Fibroblast of skin of right quadriceps (primary cell): Measurements from ENCODE around the gene DHX34.
A peak's percentile ranks its signal among the peaks of the same experiment; 100 is the strongest.

ENCODE experiments used
- DNase-seq: peaks from one replicate; pipeline ENCODE4 v3.0.0-alpha.2; 2013

Gene DHX34

DNA sequence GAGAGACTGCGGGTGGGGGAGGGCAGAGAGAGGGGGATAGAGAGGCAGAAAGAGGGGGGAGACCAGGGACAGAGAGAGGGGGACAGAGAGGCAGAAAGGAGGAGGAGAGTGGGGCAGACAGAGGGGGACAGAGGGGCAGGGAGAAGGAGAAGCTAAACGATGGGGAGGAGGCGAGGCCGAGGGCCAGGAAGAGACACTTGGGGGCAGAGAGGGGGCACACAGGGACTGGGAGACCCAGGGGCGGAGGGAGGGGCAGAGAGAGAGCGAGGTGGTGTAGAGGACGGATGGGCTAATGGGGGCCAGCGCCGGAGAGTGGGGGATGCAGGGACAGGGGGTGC, 69.5 kb downstream of the DHX34 start:
- no peak for DNase-seq

- DNase-seq: no peak
These were observed 70.1 kb downstream of the DHX34 start, which contains the start of gene MEIS3 for GRCh38 chr19:47419030-47419783. Gene MEIS3, minus strand, starts transcription at chr19:47419527. Its CDS starts 446 bp downstream, at chr19:47419081.

DNA sequence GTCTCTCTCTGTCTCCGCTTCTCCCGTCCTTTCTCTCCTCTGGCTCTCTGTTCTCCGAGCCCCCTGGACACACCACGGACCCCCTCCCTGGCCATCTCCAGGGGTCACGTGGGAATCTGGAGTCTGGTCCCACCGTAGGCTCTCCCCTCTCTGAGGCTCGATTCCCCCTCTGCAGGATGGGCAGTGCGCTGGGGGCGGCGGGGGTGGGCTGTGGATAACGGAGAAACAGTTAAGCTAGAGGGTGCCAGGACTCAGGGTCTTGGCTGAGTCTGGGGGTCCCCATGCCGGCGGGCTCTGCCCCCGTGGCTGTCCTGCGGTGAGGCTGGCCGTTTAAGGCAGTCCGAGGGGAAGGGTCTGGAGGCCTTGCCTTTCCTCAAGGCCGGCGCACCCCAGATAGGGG, 70.7 kb downstream of the DHX34 start:
- no peak for DNase-seq

GRCh38 chr19:47421244-47421786, 72.2 kb downstream of the DHX34 start:
- DNase-seq: no peak

DNA sequence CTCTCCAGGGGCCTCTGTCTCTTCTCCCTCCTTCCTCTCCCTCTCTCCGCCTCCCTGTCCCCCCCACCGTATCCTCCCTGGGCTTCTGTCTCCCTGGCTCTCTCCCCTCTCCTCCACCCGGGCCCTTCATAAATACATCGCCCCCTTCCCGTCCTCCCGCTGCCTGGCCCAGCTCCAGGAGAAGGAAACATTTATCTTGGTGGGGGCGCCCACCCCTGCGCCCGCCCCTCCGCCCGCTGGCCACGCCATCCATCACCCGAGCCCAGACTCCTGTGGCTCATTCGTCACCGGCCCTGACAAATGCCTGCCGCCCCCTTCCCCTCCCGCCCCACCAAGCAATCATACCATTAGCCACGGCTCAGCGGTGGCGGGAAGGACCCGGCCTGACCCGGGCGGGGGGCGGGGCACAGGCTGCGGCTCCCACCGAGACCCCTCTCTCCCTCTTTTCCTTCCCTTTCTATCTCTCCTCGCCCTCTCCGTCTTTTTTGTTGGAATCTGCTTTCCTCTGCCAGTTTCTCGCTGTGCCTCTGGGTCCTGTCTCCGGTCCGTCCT, 72.8 kb downstream of the DHX34 start:
- DNase-seq: peak; percentile 77

- DNase-seq: no peak
These were observed 73.5 kb downstream of the DHX34 start for GRCh38 chr19:47422417-47423163.

- no peak for DNase-seq
These were observed 74.2 kb downstream of the DHX34 start for GRCh38 chr19:47423203-47423882.

DNA sequence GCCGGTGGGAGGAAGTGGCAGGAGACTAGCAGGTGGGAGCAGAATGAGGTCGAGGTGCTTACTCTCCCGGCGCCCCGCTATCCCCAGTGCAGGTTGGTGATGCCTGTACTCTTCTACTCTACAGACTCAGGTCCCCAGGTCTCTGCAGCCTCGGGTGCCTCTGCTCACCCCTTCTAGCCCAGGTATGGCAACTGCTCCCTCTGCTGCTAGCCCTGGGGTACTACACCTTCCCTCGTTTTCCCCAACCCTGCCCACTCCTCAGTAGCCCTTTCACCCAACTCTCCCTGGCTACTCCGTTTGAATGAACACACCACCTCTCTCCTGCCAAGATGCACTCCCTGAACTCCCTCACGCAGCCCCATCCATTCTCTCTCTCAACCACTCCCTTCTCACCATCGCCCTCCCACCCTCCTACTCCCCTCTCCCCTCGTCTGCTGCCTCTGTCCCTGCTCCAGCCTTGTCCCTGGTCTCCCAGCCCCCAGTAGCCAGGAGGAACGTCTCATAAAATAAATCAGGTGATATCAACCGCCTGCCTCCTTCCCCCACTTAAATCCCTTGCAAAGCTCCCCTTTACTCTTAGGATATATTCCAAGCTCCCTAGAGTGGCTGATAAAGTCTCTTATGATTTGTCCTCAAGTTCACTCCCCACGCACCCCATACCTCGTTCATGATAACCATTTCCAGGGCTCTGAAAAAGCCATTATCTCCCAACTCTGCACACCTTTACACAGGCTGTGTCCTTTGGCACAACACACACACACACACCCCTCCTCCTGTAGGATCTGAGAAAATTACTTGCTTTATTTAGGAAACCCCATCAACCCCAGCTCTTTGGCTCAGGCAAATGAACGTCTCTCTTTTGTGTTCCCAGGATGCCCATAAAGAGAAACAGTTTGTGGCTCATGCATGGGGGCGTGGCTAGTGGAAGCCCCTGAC, 78.4 kb downstream of the DHX34 start:
- DNase-seq: peak; percentile 60

DNA sequence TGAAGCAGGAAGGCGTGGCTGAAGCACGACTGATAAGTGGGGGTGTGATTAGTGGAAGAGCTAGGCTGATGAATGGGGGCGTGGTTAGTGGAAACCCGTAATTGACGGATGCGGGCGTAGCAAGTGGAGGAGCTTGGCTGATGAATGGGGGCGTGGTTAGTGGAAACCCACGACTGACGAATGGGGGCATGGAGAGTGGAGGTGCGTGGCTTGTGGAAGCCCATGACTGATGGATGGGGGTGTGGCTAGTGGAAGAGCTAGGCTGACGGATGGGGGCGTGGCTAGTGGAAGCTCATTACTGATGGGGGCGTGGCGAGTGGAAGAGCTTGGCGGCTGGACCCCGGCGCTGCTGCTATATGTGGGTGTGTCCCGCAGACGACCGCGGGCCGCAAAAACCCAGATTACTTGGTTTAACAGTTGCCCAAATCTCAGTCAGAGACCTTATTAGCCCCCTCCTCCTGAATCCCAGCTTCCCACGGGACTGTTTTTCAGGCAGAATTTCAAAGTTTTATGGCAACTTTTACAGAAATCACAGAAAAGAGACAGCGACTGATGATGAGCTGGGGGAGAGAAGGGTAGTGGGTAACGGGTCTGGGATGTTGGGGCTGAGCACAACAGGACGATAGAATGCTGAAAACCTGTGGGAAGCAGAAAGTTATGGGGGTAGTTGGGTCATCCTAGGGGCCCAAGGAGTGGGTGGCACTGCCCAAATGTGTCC, 79.2 kb downstream of the DHX34 start:
- peak; percentile 100 for DNase-seq

DNA sequence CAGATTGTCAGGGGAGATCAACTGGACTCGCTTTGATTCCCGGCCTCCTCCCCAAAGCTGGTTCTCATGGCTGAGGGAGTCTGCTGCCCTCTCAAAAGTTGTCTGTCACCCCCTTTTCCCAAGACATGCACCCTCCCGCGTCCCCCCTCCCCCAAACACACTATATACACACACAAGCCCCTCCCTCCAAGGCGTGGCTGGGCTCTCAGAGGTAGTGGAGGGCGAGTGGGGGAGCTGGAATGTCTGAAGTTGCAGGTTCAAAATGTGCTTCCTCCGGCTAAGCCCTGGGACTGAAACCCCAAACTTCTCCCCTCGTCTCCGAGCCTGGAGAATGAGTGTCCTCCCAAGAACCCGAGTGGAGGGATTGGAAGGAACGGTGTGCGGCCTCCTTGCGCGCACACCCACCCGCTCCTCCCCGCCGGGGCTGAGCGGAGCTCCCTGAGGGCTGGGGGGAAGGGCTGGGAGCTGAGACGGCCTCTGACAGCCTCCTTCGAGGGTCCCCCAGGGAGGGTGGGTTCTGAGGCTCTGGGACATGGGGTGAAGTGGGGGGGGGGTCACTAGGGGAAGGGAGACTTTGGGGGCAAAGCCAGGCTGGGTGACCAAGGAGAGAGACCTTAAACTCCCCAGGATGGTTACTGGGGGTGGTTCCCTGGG, 80.2 kb downstream of the DHX34 start:
- DNase-seq: no peak

DNA sequence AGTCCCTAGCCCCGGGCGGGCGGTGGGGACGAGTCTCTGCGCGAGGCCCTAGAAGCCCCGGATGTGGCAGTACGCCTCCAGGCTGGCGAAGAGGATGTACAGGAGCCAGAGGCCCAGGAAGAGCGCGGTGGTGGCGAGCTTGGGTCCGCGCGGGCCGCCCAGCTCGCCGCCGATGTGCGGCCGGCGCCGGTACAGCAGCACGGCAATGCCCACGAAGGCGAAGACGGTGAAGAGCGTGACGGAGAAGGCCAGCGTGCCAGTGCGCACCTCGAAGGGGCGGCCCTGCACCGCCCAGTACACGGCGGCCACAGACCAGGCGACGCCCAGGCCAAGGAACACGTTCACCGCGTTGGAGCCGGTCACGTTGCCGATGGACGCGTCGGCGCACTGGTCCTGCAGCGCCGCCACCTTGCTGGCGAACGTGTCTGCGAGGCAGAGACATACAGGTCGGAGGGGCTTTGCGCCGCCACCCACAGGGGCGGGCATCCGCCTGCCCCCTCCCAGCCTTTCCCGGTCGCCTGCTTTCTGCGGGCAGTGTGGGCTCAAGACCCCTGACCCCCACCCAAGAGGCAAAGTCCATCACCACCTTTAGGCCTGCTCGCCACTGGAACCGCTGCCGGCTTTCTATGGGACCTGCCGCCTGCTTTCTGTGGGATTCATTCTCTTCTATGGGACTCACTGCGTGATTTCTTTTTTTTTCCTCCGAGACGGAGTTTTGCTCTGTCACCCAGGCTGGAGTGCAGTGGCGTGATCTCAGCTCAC, 81.1 kb downstream of the DHX34 start:
- DNase-seq: peak; percentile 55

GRCh38 chr19:47432091-47432490, 83.0 kb downstream of the DHX34 start:
- no peak for DNase-seq
